ENCODE measurements around the gene ANO1.

The ANO1 gene

GRCh38 chr11:70220920-70221319 is 142.8 kb downstream of the ANO1 start:
- DNase-seq, result no peak

GRCh38 chr11:70225681-70226177 is 147.6 kb downstream of the ANO1 start:
- no peak for DNase-seq

- DNase-seq, result no peak
Measured at GRCh38 chr11:70226183-70226582, 148.1 kb downstream of the ANO1 start.

- DNase-seq, result no peak
Measured at GRCh38 chr11:70226967-70227366, 148.8 kb downstream of the ANO1 start.

- no peak for DNase-seq
Measured at GRCh38 chr11:70229737-70230136, 151.6 kb downstream of the ANO1 start.

GRCh38 chr11:70230151-70230839 is 152.2 kb downstream of the ANO1 start:
- no peak for DNase-seq

- DNase-seq, result no peak
Measured at GRCh38 chr11:70230840-70231710, 153.0 kb downstream of the ANO1 start.

GRCh38 chr11:70233034-70233433 is 154.9 kb downstream of the ANO1 start:
- no peak for DNase-seq

- no peak for DNase-seq
Measured at GRCh38 chr11:70233511-70233934, 155.4 kb downstream of the ANO1 start.

- DNase-seq, result no peak
Measured at GRCh38 chr11:70233962-70234361, 155.8 kb downstream of the ANO1 start.
